SK-N-SH (cell line): ENCODE data around the gene BABAM2.

Source experiments
- CTCF ChIP-seq: fragments of 200-600 bp; sonication (generic); IDR thresholded peaks from 2 replicates; pipeline ENCODE4 v1.6.1; 2017; ENCODE audit warnings: antibody characterized with exemption, mild to moderate bottlenecking, moderate library complexity
- ELF1 ChIP-seq: IDR thresholded peaks from 2 replicates; pipeline ENCODE4 v1.4.0; 2012
- GABPA ChIP-seq: IDR thresholded peaks from 2 replicates; pipeline ENCODE4 v1.4.0; 2012; ENCODE audit warnings: low read depth, mild to moderate bottlenecking
- NRF1 ChIP-seq: IDR thresholded peaks from 2 replicates; pipeline ENCODE4 v1.6.1; 2012; ENCODE audit warnings: low read depth, mild to moderate bottlenecking, low read length
- REST ChIP-seq: IDR thresholded peaks from 2 replicates; pipeline ENCODE4 v1.6.1; 2012; ENCODE audit warnings: mild to moderate bottlenecking, low read depth, low read length, moderate library complexity
- SIN3A ChIP-seq: IDR thresholded peaks from 2 replicates; pipeline ENCODE4 v1.6.1; 2012; ENCODE audit warnings: low read depth, mild to moderate bottlenecking, low read length, moderate library complexity, borderline replicate concordance
- TAF1 ChIP-seq: IDR thresholded peaks from 2 replicates; pipeline ENCODE4 v1.6.1; 2012; ENCODE audit warnings: low read depth, mild to moderate bottlenecking, low read length, moderate library complexity, borderline replicate concordance

GRCh38 chr2:28287256-28287915 lies 396.9 kb downstream of the BABAM2 start:
- TF ChIP-seq TAF1 (no peak), CTCF (no peak), GABPA (no peak), SIN3A (no peak), REST (no peak), ELF1 (no peak), NRF1 (no peak)
